ENCODE data around the gene PM20D1. TPM values are rescaled to one million over a fixed set of nuclear protein-coding genes. Genes with fewer than 3 reads are reported as not detected.
"Not testable (repeated sequence)": the region's sequence is repeated elsewhere in the genome, so short reads cannot be mapped to it uniquely, and the experiment has no call there.

The PM20D1 gene
- total RNA-seq, 4 donors from 2014 or later, result 33.0 to 77.4 (median 57.8) TPM

- Histone ChIP-seq H3K4me1 (no peaks in the 10 kb centered on the region), H3K36me3 (no peaks in the 10 kb centered on the region), H3K9me3 (no peaks in the 10 kb centered on the region), H3K27ac (no peak overlapping the region), H3K27me3 (no peaks in the 10 kb centered on the region), H3K4me3 (no peak overlapping the region)
- TF ChIP-seq EP300 (IDR thresholded peaks at IDR 0.05), result no peak
- no peak for TF ChIP-seq POLR2AphosphoS5 (IDR thresholded peaks at IDR 0.05)
- no peak for TF ChIP-seq CTCF (IDR thresholded peaks at IDR 0.05)
- no peak for TF ChIP-seq POLR2A (IDR thresholded peaks at IDR 0.05)
- DNase-seq (ENCODE audit: low spot score in 2 of 2), result no peak
Observed at GRCh38 chr1:205883792-205884191, 33.9 kb upstream of the PM20D1 start.

DNA sequence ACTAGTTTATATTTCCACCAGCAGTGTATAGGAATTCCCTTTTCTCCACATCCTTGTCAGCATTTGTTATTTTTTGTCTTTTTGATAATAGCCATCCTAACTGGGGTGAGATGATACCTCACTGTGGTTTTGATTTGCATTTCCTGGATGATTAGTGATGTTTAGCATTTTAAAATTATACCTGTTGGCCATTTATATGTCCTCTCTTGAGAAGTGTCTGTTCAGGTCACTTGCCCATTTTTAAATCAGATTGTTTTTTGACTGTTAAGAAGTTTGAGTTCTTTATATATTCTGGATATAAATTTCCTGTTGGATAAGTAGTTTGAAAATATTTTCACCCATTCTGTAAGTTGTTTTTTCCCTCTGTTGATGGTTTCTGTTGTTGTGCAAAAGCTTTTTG is 31.0 kb upstream of the PM20D1 start:
- Histone ChIP-seq H3K4me1 (no peaks in the 10 kb centered on the region), H3K9me3 (no peaks in the 10 kb centered on the region), H3K27ac (no peak overlapping the region), H3K36me3 (no peaks in the 10 kb centered on the region), H3K27me3 (no peaks in the 10 kb centered on the region), H3K4me3 (no peak overlapping the region)
- DNase-seq (ENCODE audit: low spot score in 2 of 2), result no peak
- TF ChIP-seq EP300 (IDR thresholded peaks at IDR 0.05), result no peak
- no peak for TF ChIP-seq CTCF (IDR thresholded peaks at IDR 0.05)
- no peak for TF ChIP-seq POLR2A (IDR thresholded peaks at IDR 0.05)
- no peak for TF ChIP-seq POLR2AphosphoS5 (IDR thresholded peaks at IDR 0.05)

GRCh38 chr1:205879974-205880373 is 30.0 kb upstream of the PM20D1 start:
- H3K4me3 ChIP-seq, result no peak overlapping the region
- no peak for TF ChIP-seq POLR2AphosphoS5 (IDR thresholded peaks at IDR 0.05)
- no peak for TF ChIP-seq CTCF (IDR thresholded peaks at IDR 0.05)
- no peak for TF ChIP-seq POLR2A (IDR thresholded peaks at IDR 0.05)
- no peaks in the 10 kb centered on the region for H3K9me3 ChIP-seq
- no peak for DNase-seq (ENCODE audit: low spot score in 2 of 2)
- H3K27ac ChIP-seq, result no peak overlapping the region
- no peaks in the 10 kb centered on the region for H3K36me3 ChIP-seq
- no peaks in the 10 kb centered on the region for H3K27me3 ChIP-seq
- 87% methylated on average over 1 of the region's 1 CpG for WGBS
- H3K4me1 ChIP-seq, result no peaks in the 10 kb centered on the region

DNA sequence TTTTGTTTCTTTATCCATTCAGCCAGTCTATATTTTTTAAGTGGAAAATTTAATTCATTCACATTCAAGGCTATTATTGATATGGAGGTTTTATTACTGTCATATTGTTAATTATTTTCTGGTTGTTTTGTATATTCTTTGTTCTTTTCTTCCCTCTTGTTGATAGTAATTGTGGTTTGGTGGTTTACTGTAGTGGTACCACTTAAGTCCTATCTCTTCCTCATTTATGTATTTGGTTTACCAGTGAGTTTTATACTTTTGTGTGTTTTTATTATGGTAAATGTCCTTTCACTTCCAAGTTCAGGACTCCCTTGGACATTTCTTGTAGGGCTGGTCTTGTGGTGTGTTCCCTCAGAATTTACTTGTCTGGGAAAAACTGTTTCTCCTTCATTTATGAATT is 28.1 kb upstream of the PM20D1 start:
- Histone ChIP-seq H3K9me3 (no peaks in the 10 kb centered on the region), H3K27me3 (no peaks in the 10 kb centered on the region), H3K27ac (no peak overlapping the region), H3K4me3 (no peak overlapping the region), H3K36me3 (no peaks in the 10 kb centered on the region), H3K4me1 (no peaks in the 10 kb centered on the region)
- no peak for DNase-seq (ENCODE audit: low spot score in 2 of 2)
- TF ChIP-seq POLR2A (IDR thresholded peaks at IDR 0.05), result no peak
- TF ChIP-seq CTCF (IDR thresholded peaks at IDR 0.05), result no peak
- TF ChIP-seq POLR2AphosphoS5 (IDR thresholded peaks at IDR 0.05), result no peak
- TF ChIP-seq EP300 (IDR thresholded peaks at IDR 0.05), result no peak

DNA sequence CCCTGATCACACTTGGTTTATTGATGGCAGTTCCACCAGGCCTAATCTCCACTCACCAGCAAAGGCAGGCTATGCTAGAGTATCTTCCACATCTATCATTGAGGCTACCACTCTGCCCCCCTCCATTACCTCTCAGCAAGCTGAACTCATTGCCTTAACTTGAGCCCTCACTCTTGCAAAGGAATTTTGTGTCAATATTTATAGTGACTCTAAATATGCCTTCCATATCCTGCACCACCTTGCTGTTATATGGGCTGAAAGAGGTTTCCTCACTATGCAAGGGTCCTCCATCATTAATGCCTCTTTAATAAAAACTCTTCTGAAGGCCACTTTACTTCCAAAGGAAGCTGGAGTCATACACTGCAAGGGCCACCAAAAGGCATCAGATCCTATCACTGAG is 23.2 kb upstream of the PM20D1 start:
- H3K27me3 ChIP-seq; H3K4me3 ChIP-seq; H3K9me3 ChIP-seq; H3K36me3 ChIP-seq; H3K4me1 ChIP-seq; DNase-seq (ENCODE audit: low spot score in 2 of 2); H3K27ac ChIP-seq: not testable (repeated sequence)

- WGBS, result 58% methylated on average over 2 of the region's 2 CpGs
Observed at GRCh38 chr1:205870236-205870635, 20.3 kb upstream of the PM20D1 start.

More at GRCh38 chr1:205870236-205870635, 20.3 kb upstream of the PM20D1 start:
- no peak overlapping the region for H3K4me3 ChIP-seq
- no peak overlapping the region for H3K27ac ChIP-seq
- H3K9me3 ChIP-seq, result no peaks in the 10 kb centered on the region
- no peak for DNase-seq (ENCODE audit: low spot score in 2 of 2)
- TF ChIP-seq EP300 (IDR thresholded peaks at IDR 0.05), result no peak
- no peak for TF ChIP-seq CTCF (IDR thresholded peaks at IDR 0.05)
- TF ChIP-seq POLR2A (IDR thresholded peaks at IDR 0.05), result no peak
- no peak for TF ChIP-seq POLR2AphosphoS5 (IDR thresholded peaks at IDR 0.05)
- no peaks in the 10 kb centered on the region for H3K27me3 ChIP-seq
- no peaks in the 10 kb centered on the region for H3K36me3 ChIP-seq
- no peaks in the 10 kb centered on the region for H3K4me1 ChIP-seq
